HFFc6 (cell line): ENCODE results near the gene BCR. TPM values are rescaled to one million over a fixed set of nuclear protein-coding genes. Genes with fewer than 3 reads are reported as not detected.

Source experiments
- DNase-seq: peaks from one replicate; pipeline ENCODE4 v3.0.0-alpha.2; 2018
- H3K27ac Mint-ChIP-seq: 2 replicates; pipeline ENCODE4 v1.8.0; 2020; ENCODE audit warnings: mild to moderate bottlenecking, mixed read lengths
- H3K27me3 Mint-ChIP-seq: 2 replicates; pipeline ENCODE4 v1.8.0; 2021; ENCODE audit warnings: mild to moderate bottlenecking, moderate library complexity, mixed read lengths; ENCODE audit not compliant: insufficient read depth
- H3K36me3 Mint-ChIP-seq: 2 replicates; pipeline ENCODE4 v1.8.0; 2021; ENCODE audit warnings: low read depth, mixed read lengths
- H3K4me1 Mint-ChIP-seq: 2 replicates; pipeline ENCODE4 v1.8.0; 2020; ENCODE audit warnings: low read depth, mixed read lengths
- H3K4me3 Mint-ChIP-seq: 2 replicates; pipeline ENCODE4 v1.8.0; 2020; ENCODE audit warnings: mild to moderate bottlenecking, moderate library complexity, mixed read lengths
- H3K9me3 Mint-ChIP-seq: 2 replicates; pipeline ENCODE4 v1.8.0; 2020; ENCODE audit warnings: mild to moderate bottlenecking, mixed read lengths
- CTCF ChIP-seq: fragments of 200-600 bp; sonication (generic); IDR thresholded peaks from 2 replicates; pipeline ENCODE4 v1.5.0; 2021; ENCODE audit warnings: antibody characterized with exemption, mild to moderate bottlenecking
- total RNA-seq, 6 experiments: library from RNA; stranded (reverse); fragmentation: NEBNext Ultra II Directional; extraction: Animal tissue kit (Norgen Biotek cat#: 25700); gene quantifications; 2 replicates in 1 of 6; 3 replicates in 5 of 6; pipeline ENCODE4 v1.2.3, GENCODE V29; 2021

The BCR gene
- total RNA-seq, 6 experiments from 2014 or later = 28.0 to 41.3 (median 31.3) TPM

- no peaks in the 10 kb centered on the region for H3K27me3 Mint-ChIP-seq
- no peak for DNase-seq
- no peaks in the 10 kb centered on the region for H3K9me3 Mint-ChIP-seq
- no peak overlapping the region for H3K27ac Mint-ChIP-seq
- TF ChIP-seq CTCF = no peak
- H3K4me3 Mint-ChIP-seq = no peak overlapping the region
- H3K36me3 Mint-ChIP-seq = no peaks in the 10 kb centered on the region
- peaks cover 11% of the 10 kb centered on the region; the same call in 1 of the 2 replicates for H3K4me1 Mint-ChIP-seq
These were observed 94.8 kb downstream of the BCR start for GRCh38 chr22:23274891-23275694.

DNA sequence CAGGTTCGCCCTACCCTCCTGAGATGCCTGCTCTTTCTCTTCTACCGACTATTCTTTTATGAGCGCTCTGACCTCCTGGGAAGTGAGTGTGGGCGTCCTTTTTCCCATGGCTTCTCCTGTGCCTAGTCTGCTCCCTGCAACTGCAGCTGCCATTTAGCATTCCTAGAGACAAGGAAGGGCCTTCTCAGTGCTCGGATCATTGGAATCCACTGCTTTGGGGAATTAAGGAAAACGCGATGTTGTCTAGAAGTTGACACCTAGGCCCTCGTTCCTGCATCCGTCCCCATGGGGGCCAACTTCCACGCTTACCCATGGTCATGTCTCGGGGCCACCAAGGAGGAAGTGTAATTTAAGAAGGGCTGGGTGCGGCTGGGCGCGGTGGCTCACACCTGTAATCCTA, 95.4 kb downstream of the BCR start:
- H3K4me3 Mint-ChIP-seq = no peak overlapping the region
- DNase-seq = no peak
- TF ChIP-seq CTCF = no peak
- no peak overlapping the region for H3K27ac Mint-ChIP-seq
- peaks cover 11% of the 10 kb centered on the region; the same call in 1 of the 2 replicates for H3K4me1 Mint-ChIP-seq
- no peaks in the 10 kb centered on the region for H3K9me3 Mint-ChIP-seq
- H3K27me3 Mint-ChIP-seq = no peaks in the 10 kb centered on the region
- no peaks in the 10 kb centered on the region for H3K36me3 Mint-ChIP-seq

DNA sequence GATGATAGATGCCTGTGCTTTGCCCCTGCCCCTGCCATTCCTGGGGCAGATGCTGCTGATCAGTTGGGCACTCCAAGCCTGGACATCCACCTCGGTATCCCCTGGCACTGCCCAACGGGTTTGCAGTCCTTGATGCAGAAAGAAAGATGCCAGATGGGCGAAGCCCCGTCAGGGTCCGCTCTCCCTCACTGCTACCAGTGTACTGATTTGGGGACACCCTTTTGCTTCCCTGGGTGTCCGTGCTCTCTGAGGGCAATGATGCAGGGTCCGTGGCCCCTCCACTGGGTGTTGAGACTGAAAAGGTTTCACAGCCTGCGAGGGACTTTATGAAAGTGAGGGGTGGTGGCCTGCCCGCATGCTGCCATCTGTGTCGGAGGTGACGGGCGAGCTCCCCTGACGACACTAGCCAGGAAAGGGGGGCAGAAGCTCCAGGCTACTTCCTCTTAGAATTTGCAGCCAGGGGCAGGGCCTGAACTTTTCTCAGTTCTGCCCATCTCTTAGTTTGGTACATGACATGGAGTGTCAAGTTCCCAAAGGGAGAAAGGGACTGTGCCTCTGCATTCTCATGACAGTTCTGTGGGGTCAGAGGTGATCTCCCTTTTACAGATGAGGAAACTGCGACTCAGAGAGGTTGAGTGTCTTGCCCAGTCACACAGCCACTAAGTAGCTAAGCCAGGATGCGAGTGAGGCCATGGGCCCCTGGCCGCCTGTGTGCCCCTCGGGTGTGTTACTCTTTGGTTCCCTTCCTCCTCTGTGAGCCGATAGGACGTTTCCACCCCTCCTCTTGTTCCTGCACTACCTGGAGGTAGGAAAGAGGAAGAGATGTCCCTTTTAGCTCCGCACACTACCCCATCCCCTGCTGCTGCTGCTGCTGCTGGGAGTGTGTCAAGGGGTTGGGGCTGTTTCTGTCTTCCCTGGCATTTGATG, 96.6 kb downstream of the BCR start:
- no peaks in the 10 kb centered on the region for H3K9me3 Mint-ChIP-seq
- H3K27me3 Mint-ChIP-seq = no peaks in the 10 kb centered on the region
- no peaks in the 10 kb centered on the region for H3K36me3 Mint-ChIP-seq
- H3K4me1 Mint-ChIP-seq = peaks cover 14% of the 10 kb centered on the region
- no peak overlapping the region for H3K4me3 Mint-ChIP-seq
- no peak overlapping the region for H3K27ac Mint-ChIP-seq
- no peak for DNase-seq
- TF ChIP-seq CTCF = no peak

DNA sequence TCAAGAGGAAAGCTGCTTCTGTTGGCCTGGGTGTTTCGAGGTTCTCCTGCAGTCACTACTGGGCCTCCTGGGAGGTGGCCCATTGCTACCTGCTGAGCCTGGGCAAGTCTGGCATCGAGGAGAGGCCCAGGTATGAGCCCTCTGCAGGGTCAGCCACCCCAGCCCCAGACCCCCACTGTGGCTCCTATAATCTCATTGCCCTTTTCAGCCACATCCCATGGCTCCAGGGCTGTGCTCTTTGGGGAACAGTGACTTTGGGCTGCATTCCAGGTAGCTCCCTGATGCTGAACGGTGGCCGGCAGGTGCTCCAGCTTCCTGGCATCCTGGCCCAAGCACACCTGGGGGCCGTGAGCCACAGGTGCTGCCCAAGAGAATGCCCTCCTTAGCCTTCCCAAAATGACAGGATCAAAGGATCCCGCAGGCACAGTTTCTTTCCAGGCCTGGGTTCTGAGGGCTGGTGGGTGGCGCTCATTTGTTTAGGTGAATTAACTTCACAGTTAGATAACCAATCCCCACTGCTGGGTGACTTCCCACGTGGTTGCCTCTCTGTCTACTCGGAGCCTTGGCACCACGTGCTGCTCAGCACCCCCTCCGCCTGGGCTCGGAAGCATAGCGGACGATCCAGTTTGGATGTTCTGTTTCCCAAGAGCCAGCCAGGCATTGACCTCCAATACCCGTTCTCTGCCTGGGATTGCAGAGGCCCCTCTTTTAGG, 97.4 kb downstream of the BCR start:
- Mint-ChIP-seq H3K27ac (no peak overlapping the region), H3K27me3 (no peaks in the 10 kb centered on the region), H3K4me1 (peaks cover 19% of the 10 kb centered on the region), H3K9me3 (no peaks in the 10 kb centered on the region), H3K36me3 (no peaks in the 10 kb centered on the region), H3K4me3 (no peak overlapping the region)
- DNase-seq = no peak
- TF ChIP-seq CTCF = no peak

- no peak for TF ChIP-seq CTCF
- Mint-ChIP-seq H3K36me3 (no peaks in the 10 kb centered on the region), H3K4me3 (no peak overlapping the region), H3K4me1 (peaks cover 19% of the 10 kb centered on the region), H3K27me3 (peaks cover 3% of the 10 kb centered on the region; the same call in 1 of the 2 replicates), H3K27ac (peak overlapping the region; percentile 45), H3K9me3 (no peaks in the 10 kb centered on the region)
- DNase-seq = no peak
These were observed 98.8 kb downstream of the BCR start for GRCh38 chr22:23278883-23279675.
